ENCODE results near the gene CSNK1A1. TPM values are rescaled to one million over a fixed set of nuclear protein-coding genes. Genes with fewer than 3 reads are reported as not detected.

CSNK1A1 gene
- total RNA-seq, 1 experiment from 2014 or later = 287 TPM

- in situ Hi-C loops (cut with HindIII; ENCODE audit: low pct_unique_long_range_greater_than_20kb, low sequenced_read_pairs) (no loop called here), intact Hi-C loops (cut with micrococcal nuclease; ENCODE audit: unreplicated experiment) (no loop called here)
- no peak for ATAC-seq
- Histone ChIP-seq H3K9me3 (ENCODE audit: control insufficient read depth, insufficient read depth, low read depth, low read length) (no peaks in the 10 kb centered on the region), H3K36me3 (ENCODE audit: control insufficient read depth, insufficient read depth, low read length) (peaks cover 38% of the 10 kb centered on the region), H3K4me1 (ENCODE audit: control insufficient read depth, insufficient read depth, low read length) (peaks cover 45% of the 10 kb centered on the region), H3K27me3 (ENCODE audit: control insufficient read depth, insufficient read depth, low read length) (no peaks in the 10 kb centered on the region), H3K4me3 (ENCODE audit: low read depth in 2 of 2, low read length in 2 of 2) (no peak overlapping the region), H3K27ac (ENCODE audit: low read length) (no peak overlapping the region)
- ChIA-PET CTCF (no interaction called here), POLR2A (interaction anchor here (0.7 kb wide), 1 partner anchor 17 kb away, joined by 3 read pairs; no protein-coding TSS in a partner anchor)
- BruUV-seq (replicated peaks) = no TSS peak
- TF ChIP-seq REST (IDR thresholded peaks at IDR 0.05; ENCODE audit: insufficient read depth in 1 of 2, low read depth in 2 of 2, low read length in 1 of 2) = no peak
- no peak for TF ChIP-seq POLR2AphosphoS5 (IDR thresholded peaks at IDR 0.05; ENCODE audit: low read depth, low read length)
- no peak for TF ChIP-seq CTCF (IDR thresholded peaks at IDR 0.05)
- TF ChIP-seq TCF7L2 (IDR thresholded peaks at IDR 0.05; ENCODE audit: low read depth, low read length) = no peak
- TF ChIP-seq SIN3A (IDR thresholded peaks at IDR 0.05; ENCODE audit: borderline replicate concordance, insufficient read depth, low read depth, low read length) = no peak
- DNase-seq (ENCODE audit: low read depth, low spot score) = no peak
Observed at GRCh38 chr5:149519601-149520000, 31.6 kb downstream of the CSNK1A1 start.

GRCh38 chr5:149518620-149519019 lies 32.6 kb downstream of the CSNK1A1 start:
- no peak for TF ChIP-seq SIN3A (IDR thresholded peaks at IDR 0.05; ENCODE audit: borderline replicate concordance, insufficient read depth, low read depth, low read length)
- TF ChIP-seq REST (IDR thresholded peaks at IDR 0.05; ENCODE audit: insufficient read depth in 1 of 2, low read depth in 2 of 2, low read length in 1 of 2) = no peak
- TF ChIP-seq TCF7L2 (IDR thresholded peaks at IDR 0.05; ENCODE audit: low read depth, low read length) = no peak
- no peak for TF ChIP-seq CTCF (IDR thresholded peaks at IDR 0.05)
- TF ChIP-seq POLR2AphosphoS5 (IDR thresholded peaks at IDR 0.05; ENCODE audit: low read depth, low read length) = no peak
- no peaks in the 10 kb centered on the region for H3K9me3 ChIP-seq (ENCODE audit: control insufficient read depth, insufficient read depth, low read depth, low read length)
- DNase-seq (ENCODE audit: low read depth, low spot score) (no peak), ATAC-seq (no peak)
- POLR2A ChIA-PET = no interaction called here
- peaks cover 45% of the 10 kb centered on the region for H3K4me1 ChIP-seq (ENCODE audit: control insufficient read depth, insufficient read depth, low read length)
- no peaks in the 10 kb centered on the region for H3K27me3 ChIP-seq (ENCODE audit: control insufficient read depth, insufficient read depth, low read length)
- BruUV-seq (replicated peaks) = no TSS peak
- peak overlapping the region; percentile 13; the same call in 1 of the 2 replicates for H3K27ac ChIP-seq (ENCODE audit: low read length)
- in situ Hi-C loops (cut with HindIII; ENCODE audit: low pct_unique_long_range_greater_than_20kb, low sequenced_read_pairs) = no loop called here
- CTCF ChIA-PET = no interaction called here
- H3K36me3 ChIP-seq (ENCODE audit: control insufficient read depth, insufficient read depth, low read length) = peaks cover 29% of the 10 kb centered on the region
- no peak overlapping the region for H3K4me3 ChIP-seq (ENCODE audit: low read depth in 2 of 2, low read length in 2 of 2)
- intact Hi-C loops (cut with micrococcal nuclease; ENCODE audit: unreplicated experiment) = no loop called here

Data from Panc1 (cell line).